Right ventricle myocardium inferior (tissue), 1 donor: ENCODE measurements around the gene MOK. TPM values are rescaled to one million over a fixed set of nuclear protein-coding genes. Genes with fewer than 3 reads are reported as not detected.

Source experiments
- ATAC-seq: fragments of 200-7000 bp; cut with Tn5 transposase; one replicate; pipeline ENCODE4 v1.9.1; 2020; ENCODE audit warnings: mild to moderate bottlenecking, moderate library complexity
- DNase-seq: peaks from one replicate; pipeline ENCODE4 v3.0.0; 2021; ENCODE audit errors: missing footprints
- intact Hi-C: fragments of 100-400 bp; cut with DNase I; formaldehyde crosslinking; loops from one replicate; pipeline ENCODE4 v1.11.0; 2022
- total RNA-seq: library from RNA; stranded (reverse); fragmentation: NEBNext Ultra II Directional; extraction: Animal tissue kit (Norgen Biotek cat#: 25700); gene quantifications from one replicate; pipeline ENCODE4 v1.2.1, GENCODE V29; 2021
- donor health status: DM: no; HTN: yes; CAD: no; lungs with severe emphysema.

The MOK gene
- total RNA-seq, 1 donor from 2014 or later = 9.4 TPM

- no peak for ATAC-seq
- intact Hi-C loops = loop anchor here (5.0 kb wide), 1 partner anchor 100 kb away; the partner anchor contains the start of gene ZNF839
Measured at GRCh38 chr14:102217399-102217798, 87.6 kb downstream of the MOK start.

GRCh38 chr14:102215576-102216250 lies 89.3 kb downstream of the MOK start:
- no peak for DNase-seq
- intact Hi-C loops = loop anchor here (5.0 kb wide), 1 partner anchor 102 kb away; the partner anchor contains the start of gene ZNF839
- ATAC-seq = peak; percentile 81

More at GRCh38 chr14:102217399-102217798, 87.6 kb downstream of the MOK start:
- DNase-seq = no peak

DNA sequence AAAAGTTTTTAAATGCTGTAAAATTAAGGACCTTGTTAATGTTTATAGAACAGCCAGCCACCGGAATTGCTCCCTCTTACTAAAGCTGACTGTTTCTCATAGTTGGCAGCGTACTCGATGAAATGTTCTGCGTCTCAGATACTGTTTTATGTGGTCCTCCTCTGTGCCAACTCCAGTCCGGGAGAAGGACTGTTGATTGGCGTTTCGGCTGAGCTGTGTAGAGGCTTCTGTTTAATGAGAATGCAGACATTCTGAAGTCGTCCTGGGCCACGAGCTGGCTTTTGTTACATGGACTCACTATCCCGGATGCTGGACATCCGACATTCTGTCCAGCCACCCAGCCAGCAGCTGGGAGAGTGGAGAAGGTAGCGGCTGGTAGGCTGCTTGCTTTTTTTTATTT lies 89.9 kb downstream of the MOK start:
- peak; percentile 75 for ATAC-seq
- DNase-seq = no peak
- intact Hi-C loops = loop anchor here (5.0 kb wide), 1 partner anchor 102 kb away; the partner anchor contains the start of gene ZNF839

- intact Hi-C loops = no loop called here
- DNase-seq (no peak), ATAC-seq (no peak)
Measured at GRCh38 chr14:102213984-102214658, 90.8 kb downstream of the MOK start.

- no peak for ATAC-seq
- no peak for DNase-seq
- intact Hi-C loops = no loop called here
Measured at GRCh38 chr14:102213470-102213869, 91.5 kb downstream of the MOK start.

DNA sequence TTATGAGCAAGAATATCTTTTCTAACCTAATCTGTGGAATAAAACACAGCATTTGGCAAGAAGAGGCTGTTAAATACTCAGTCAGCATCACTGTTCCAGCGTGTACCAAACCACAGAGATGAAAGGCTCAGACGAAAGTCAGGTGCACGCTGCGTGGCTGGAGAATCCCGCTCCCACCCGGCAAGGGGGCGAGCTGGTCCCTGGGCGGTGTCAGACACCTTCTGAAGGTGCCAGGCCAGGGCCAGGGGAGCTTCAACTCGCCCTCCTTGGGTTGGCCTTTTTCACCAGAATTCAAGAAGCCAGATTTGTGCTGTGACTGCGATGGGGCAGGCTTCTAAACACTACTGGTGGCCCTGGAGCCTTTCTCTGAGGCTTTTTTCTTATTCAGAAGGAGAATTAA lies 92.1 kb downstream of the MOK start:
- ATAC-seq = no peak
- no peak for DNase-seq
- intact Hi-C loops = no loop called here

DNA sequence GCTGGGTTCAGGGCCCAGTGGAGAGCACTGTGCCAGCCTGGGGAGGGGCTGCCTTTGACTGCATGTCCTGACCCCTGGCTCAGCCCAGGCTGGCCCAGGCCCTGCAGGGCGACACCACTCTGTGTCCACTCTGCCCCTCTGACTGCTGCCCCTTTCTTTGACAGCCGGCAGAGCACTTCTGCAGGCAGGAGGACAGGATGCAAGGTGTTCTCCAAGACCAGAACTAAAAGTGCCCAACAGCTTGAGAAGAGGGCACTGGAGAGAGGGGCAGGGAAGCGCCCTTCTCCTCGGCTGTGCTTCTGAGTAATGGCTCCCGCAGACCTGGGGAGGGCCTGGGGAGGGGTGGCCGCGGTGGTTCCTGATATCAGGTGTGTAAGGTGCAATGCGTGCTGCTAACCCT lies 92.6 kb downstream of the MOK start:
- DNase-seq (no peak), ATAC-seq (no peak)
- intact Hi-C loops = no loop called here

DNA sequence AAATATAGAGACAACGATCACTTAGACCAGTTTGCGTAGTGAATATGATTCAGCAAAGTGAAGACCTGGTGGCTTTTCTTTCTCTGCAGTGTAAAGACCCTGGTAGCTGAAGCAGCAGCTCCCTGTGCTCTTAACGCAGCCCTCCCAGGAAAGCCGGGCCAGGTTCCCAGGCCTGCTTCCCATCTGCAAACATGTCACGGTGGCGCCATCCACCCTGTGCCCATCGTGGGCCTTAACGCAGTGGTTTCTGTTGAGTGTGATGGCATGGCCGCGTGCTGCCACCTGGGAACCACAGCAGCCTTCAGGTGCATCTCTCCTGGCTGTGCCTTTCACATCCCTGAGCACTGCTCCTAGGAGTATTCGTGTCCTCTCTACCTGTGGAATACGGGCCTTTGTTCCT lies 93.7 kb downstream of the MOK start:
- DNase-seq (no peak), ATAC-seq (no peak)
- intact Hi-C loops = no loop called here

DNA sequence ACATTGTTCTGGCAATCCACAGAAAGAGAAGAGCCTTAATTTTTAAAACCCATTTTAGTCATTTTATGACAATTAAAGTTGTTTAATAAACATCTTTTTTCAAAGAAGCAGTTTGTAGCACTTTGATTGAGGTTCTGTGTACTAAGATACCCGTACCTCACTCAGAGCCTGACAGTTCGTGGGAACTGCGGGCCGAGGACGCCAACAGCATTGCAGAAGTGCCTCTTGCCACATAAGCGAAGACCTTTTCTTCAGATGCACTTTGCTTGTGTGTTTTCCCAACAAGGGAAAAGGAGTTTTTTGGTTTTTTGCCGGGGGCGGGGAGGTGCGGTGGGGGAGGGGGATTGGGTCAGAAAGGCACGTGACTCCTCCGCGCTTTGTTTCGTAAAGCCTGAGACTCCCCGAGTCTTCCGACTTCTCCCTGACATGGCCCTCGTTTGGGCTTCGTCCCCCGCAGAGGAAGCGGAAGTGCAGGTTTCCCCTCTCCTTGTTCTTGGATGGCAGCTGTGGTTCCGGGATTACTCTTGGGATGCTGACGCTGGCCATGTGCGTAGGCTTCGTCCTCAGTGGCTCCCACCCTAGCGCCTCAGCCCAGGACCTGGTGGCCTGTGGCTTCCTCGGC lies 94.4 kb downstream of the MOK start:
- DNase-seq = no peak
- intact Hi-C loops = no loop called here
- ATAC-seq = no peak

DNA sequence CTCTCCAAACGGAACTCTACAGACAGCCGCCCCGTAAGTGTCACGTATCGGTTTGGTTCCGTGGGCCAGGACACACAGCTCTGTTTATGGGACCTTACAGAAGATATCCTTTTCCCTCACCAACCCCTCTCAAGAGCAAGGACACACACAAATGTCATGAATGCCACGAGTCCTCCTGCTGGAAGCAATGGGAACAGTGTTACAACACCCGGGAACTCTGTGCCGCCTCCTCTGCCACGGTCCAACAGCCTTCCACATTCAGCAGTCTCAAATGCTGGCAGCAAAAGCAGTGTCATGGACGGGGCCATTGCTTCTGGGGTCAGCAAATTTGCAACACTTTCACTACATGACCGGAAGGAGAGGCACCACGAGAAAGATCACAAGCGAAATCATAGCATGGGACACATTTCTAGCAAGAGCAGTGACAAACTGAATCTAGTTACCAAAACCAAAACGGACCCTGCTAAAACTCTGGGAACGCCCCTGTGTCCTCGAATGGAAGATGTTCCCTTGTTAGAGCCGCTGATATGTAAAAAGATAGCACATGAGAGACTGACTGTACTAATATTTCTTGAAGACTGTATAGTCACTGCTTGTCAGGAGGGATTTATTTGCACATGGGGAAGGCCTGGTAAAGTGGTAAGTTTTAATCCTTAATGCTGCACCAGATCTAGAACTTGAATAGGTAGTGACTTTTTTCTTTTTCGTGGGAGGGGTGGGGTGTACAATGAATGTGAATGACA lies 95.6 kb downstream of the MOK start:
- DNase-seq = no peak
- peak; percentile 76 for ATAC-seq
- intact Hi-C loops = loop anchor here (5.0 kb wide), 1 partner anchor 57 kb away; no protein-coding TSS in a partner anchor

DNA sequence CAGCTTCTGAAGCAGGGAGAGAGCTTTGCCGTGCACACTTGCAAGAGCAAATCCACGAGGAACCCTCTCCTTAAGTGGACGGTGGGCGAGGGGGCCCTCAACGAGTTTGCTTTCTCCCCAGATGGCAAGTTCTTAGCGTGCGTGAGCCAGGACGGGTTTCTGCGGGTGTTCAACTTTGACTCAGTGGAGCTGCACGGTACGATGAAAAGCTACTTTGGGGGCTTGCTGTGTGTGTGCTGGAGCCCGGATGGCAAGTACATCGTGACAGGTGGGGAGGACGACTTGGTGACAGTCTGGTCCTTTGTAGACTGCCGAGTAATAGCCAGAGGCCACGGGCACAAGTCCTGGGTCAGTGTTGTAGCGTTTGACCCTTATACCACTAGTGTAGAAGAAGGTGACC lies 96.2 kb downstream of the MOK start:
- DNase-seq (no peak), ATAC-seq (no peak)
- intact Hi-C loops = loop anchor here (5.0 kb wide), 1 partner anchor 56 kb away; no protein-coding TSS in a partner anchor

- DNase-seq (no peak), ATAC-seq (no peak)
- intact Hi-C loops = loop anchor here (5.0 kb wide), 1 partner anchor 56 kb away; no protein-coding TSS in a partner anchor
Measured at GRCh38 chr14:102207831-102208365, 97.1 kb downstream of the MOK start.

- intact Hi-C loops = loop anchor here (5.0 kb wide), 1 partner anchor 55 kb away; no protein-coding TSS in a partner anchor
- DNase-seq (no peak), ATAC-seq (peak; percentile 15)
Measured at GRCh38 chr14:102206918-102207317, 98.0 kb downstream of the MOK start.

GRCh38 chr14:102205560-102205959 lies 99.4 kb downstream of the MOK start:
- intact Hi-C loops = loop anchor here (5.0 kb wide), 1 partner anchor 53 kb away; no protein-coding TSS in a partner anchor
- DNase-seq (no peak), ATAC-seq (no peak)

GRCh38 chr14:102203382-102203781 lies 101.6 kb downstream of the MOK start:
- intact Hi-C loops = no loop called here
- DNase-seq = no peak
- ATAC-seq = no peak

- intact Hi-C loops = no loop called here
- ATAC-seq (no peak), DNase-seq (no peak)
Measured at GRCh38 chr14:102202944-102203343, 102.0 kb downstream of the MOK start.

DNA sequence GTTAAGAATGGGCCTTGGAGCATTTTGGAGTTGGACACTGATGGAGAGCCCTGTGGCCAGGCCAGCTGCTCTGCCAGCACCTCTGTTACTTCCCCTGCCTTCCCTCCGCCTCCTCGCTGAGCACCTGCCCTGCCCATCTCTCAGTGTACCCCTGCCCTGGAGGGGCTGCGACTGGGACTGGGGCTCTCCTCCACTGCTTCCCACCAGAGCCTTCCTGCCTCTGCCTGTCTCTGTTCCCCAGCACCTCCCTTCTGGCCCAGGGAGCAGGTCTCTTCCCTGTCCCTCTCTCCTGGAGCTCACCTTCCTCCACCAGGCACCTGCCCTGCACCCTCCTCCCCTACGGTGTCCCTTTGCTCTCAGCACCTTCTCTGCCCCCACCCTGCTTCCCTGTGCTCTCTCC lies 103.2 kb downstream of the MOK start:
- intact Hi-C loops = no loop called here
- no peak for DNase-seq
- ATAC-seq = no peak

DNA sequence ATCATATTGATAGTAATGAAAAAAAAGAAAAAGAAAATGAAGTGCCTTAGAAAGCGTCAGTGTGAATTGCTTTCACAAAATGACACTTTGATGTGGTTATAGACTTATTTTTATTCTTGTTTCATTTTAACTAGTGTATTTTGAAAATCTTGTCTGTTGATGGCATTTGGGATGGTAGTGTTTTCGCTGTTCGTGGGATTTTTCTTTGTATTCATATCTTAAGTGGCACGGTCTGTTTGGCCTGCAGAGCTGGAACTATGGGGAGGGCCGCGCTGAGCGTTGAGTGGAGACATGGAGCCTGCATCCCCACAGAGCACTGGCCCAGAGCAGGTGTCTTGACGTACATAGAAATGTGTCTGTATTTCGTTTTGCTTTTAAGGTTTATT lies 103.6 kb downstream of the MOK start:
- DNase-seq (no peak), ATAC-seq (no peak)
- intact Hi-C loops = no loop called here
